IMR-90 (cell line): ENCODE results near the gene MIS18A. TPM values are rescaled to one million over a fixed set of nuclear protein-coding genes. Genes with fewer than 3 reads are reported as not detected.

Experiments used
- ATAC-seq: fragments of 200-7000 bp; cut with Tn5 transposase; 2 replicates; pipeline ENCODE4 v1.9.1; 2020; ENCODE audit warnings: low read depth, mild to moderate bottlenecking, moderate library complexity
- BruUV-seq: library from RNA; stranded (reverse); fragments of 400-500 nt; replicated peaks from 2 replicates; lab custom pipeline; 2021; lab: Mats Ljungman, UMichigan
- CTCF ChIA-PET: fragments of 300-600 bp; formaldehyde crosslinking; extraction: SDS; loops from one replicate; lab custom pipeline; 2021; ENCODE audit warnings: antibody characterized with exemption; lab: Yijun Ruan, JAX
- POLR2A ChIA-PET: fragments of 300-600 bp; sonication (Branson Sonifier 250); formaldehyde crosslinking; loops from one replicate; lab custom pipeline; 2022; ENCODE audit warnings: antibody characterized with exemption; ENCODE audit not compliant: unreplicated experiment; lab: Charles Lee
- DNase-seq: peaks from one replicate; pipeline ENCODE4 v3.0.0; 2013
- H2AFZ ChIP-seq: replicated peaks from 2 replicates; pipeline ENCODE3; 2013; ENCODE audit warnings: low read length, mild to moderate bottlenecking; ENCODE audit not compliant: poor library complexity
- H2AK5ac ChIP-seq: 2 replicates; pipeline ENCODE4 v1.6.1; 2013; ENCODE audit warnings: low read depth, low read length, inconsistent platforms
- H2AK9ac ChIP-seq: replicated peaks from 2 replicates; pipeline ENCODE3; 2013; ENCODE audit warnings: mild to moderate bottlenecking, low read depth, low read length, moderate library complexity; ENCODE audit not compliant: poor library complexity
- H2BK120ac ChIP-seq: 2 replicates; pipeline ENCODE4 v1.6.1; 2013; ENCODE audit warnings: low read depth, low read length, inconsistent platforms
- H2BK15ac ChIP-seq: 3 replicates; pipeline ENCODE4 v1.6.1; 2013; ENCODE audit warnings: low read depth, low read length, inconsistent platforms
- H2BK20ac ChIP-seq: 2 replicates; pipeline ENCODE4 v1.6.1; 2013; ENCODE audit warnings: low read depth, mild to moderate bottlenecking, inconsistent platforms, low read length, moderate library complexity
- H2BK5ac ChIP-seq: 2 replicates; pipeline ENCODE4 v1.6.1; 2013; ENCODE audit warnings: mild to moderate bottlenecking, low read depth, low read length, inconsistent platforms; ENCODE audit not compliant: poor library complexity, severe bottlenecking
- H3K14ac ChIP-seq: replicated peaks from 2 replicates; pipeline ENCODE4 v1.6.1; 2013; ENCODE audit warnings: low read depth, low read length, inconsistent platforms
- H3K18ac ChIP-seq: 2 replicates; pipeline ENCODE4 v1.6.1; 2013; ENCODE audit warnings: low read depth, low read length, control low read depth
- H3K23ac ChIP-seq: 2 replicates; pipeline ENCODE4 v1.6.1; 2013; ENCODE audit warnings: low read depth, low read length, inconsistent platforms
- H3K27ac ChIP-seq: 2 replicates; pipeline ENCODE4 v1.5.1; 2013; ENCODE audit warnings: mild to moderate bottlenecking, control low read depth, low read length; ENCODE audit not compliant: insufficient read depth
- H3K27me3 ChIP-seq: 2 replicates; pipeline ENCODE4 v1.6.1; 2013; ENCODE audit warnings: low read length; ENCODE audit not compliant: control insufficient read depth, insufficient read depth
- H3K36me3 ChIP-seq: 2 replicates; pipeline ENCODE4 v1.6.1; 2013; ENCODE audit warnings: low read length, mixed read lengths; ENCODE audit not compliant: control insufficient read depth, insufficient read depth
- H3K4ac ChIP-seq: 2 replicates; pipeline ENCODE4 v1.6.1; 2013; ENCODE audit warnings: low read depth, low read length, inconsistent platforms
- H3K4me1 ChIP-seq: 2 replicates; pipeline ENCODE4 v1.6.1; 2013; ENCODE audit warnings: low read length, mixed read lengths; ENCODE audit not compliant: control insufficient read depth, insufficient read depth
- H3K4me2 ChIP-seq: 2 replicates; pipeline ENCODE4 v1.6.1; 2013; ENCODE audit warnings: low read depth, mild to moderate bottlenecking, control low read depth, low read length, moderate library complexity
- H3K4me3 ChIP-seq: 2 replicates; pipeline ENCODE4 v1.5.1; 2013; ENCODE audit warnings: low read depth, mild to moderate bottlenecking, control low read depth, low read length, moderate library complexity; ENCODE audit not compliant: insufficient read depth
- H3K56ac ChIP-seq: 2 replicates; pipeline ENCODE4 v1.6.1; 2013; ENCODE audit warnings: low read length, inconsistent platforms; ENCODE audit not compliant: insufficient read depth; ENCODE audit errors: extremely low read depth
- H3K79me1 ChIP-seq, 2 experiments: 2 replicates each; pipeline ENCODE4 v1.6.1; 2013; ENCODE audit warnings: low read length in 2 of 2, inconsistent platforms in 1 of 2, low read depth in 1 of 2
- H3K9ac ChIP-seq: 2 replicates; pipeline ENCODE4 v1.6.1; 2013; ENCODE audit warnings: low read depth, low read length, control low read depth
- H3K9me1 ChIP-seq: 2 replicates; pipeline ENCODE4 v1.6.1; 2013; ENCODE audit warnings: low read length, inconsistent platforms; ENCODE audit not compliant: insufficient read depth
- H3K9me3 ChIP-seq: 2 replicates; pipeline ENCODE4 v1.6.1; 2013; ENCODE audit warnings: low read length; ENCODE audit not compliant: control insufficient read depth, insufficient read depth
- H4K20me1 ChIP-seq: 2 replicates; pipeline ENCODE4 v1.6.1; 2013; ENCODE audit warnings: low read length, inconsistent platforms; ENCODE audit not compliant: insufficient read depth
- H4K5ac ChIP-seq: 2 replicates; pipeline ENCODE4 v1.6.1; 2013; ENCODE audit warnings: mild to moderate bottlenecking, low read depth, low read length, control low read depth
- H4K8ac ChIP-seq, 2 experiments: 2 replicates each; pipeline ENCODE4 v1.6.1; 2013; ENCODE audit warnings: low read depth in 2 of 2, low read length in 2 of 2, control low read depth in 1 of 2, inconsistent platforms in 1 of 2
- H4K91ac ChIP-seq: 2 replicates; pipeline ENCODE4 v1.6.1; 2013; ENCODE audit warnings: low read depth, low read length, inconsistent platforms; ENCODE audit not compliant: insufficient read depth
- MAZ ChIP-seq: IDR thresholded peaks from 2 replicates; pipeline ENCODE4 v1.6.1; 2012; ENCODE audit warnings: low read depth, mild to moderate bottlenecking, low read length, improper control_type of control experiment, moderate library complexity, borderline replicate concordance
- WGBS, 2 experiments: methylation state at CpG; one replicate each; pipeline versions ENCODE4 v1.1.5 to v1.1.7; 2013; ENCODE audit warnings: missing lambda C conversion rate in 2 of 2; ENCODE audit not compliant: insufficient read length in 1 of 2; ENCODE audit errors: extremely low coverage in 2 of 2; 5-methylcytosine and 5-hydroxymethylcytosine counted together
- dilution Hi-C: fragments of 300-500 bp; cut with HindIII; formaldehyde crosslinking; loops from one replicate; pipeline ENCODE4 v1.14.3; 2018; ENCODE audit warnings: low sequenced_read_pairs; ENCODE audit not compliant: unreplicated experiment
- in situ Hi-C: fragments of 300-500 bp; cut with MboI; formaldehyde crosslinking; loops from 3 replicates; pipeline ENCODE4 v1.14.3; 2019; ENCODE audit warnings: low sequenced_read_pairs, inconsistent platforms, mixed read lengths
- intact Hi-C: fragments of 100-400 bp; cut with micrococcal nuclease; formaldehyde crosslinking; loops from 2 replicates; pipeline ENCODE4 v1.10.0; 2022
- polyA plus RNA-seq, 3 experiments: library from polyadenylated mRNA; depleted of rRNA; stranded (reverse); fragments of >200 nt; gene quantifications; 2 replicates each; pipeline ENCODE4 v1.2.3, GENCODE V29; 2012; ENCODE audit warnings: low replicate concordance in 1 of 3
- total RNA-seq: library from RNA; depleted of rRNA; stranded (reverse); fragments of >200 nt; gene quantifications from 2 replicates; pipeline ENCODE4 v1.2.3, GENCODE V29; 2012

The MIS18A gene
- total and polyA plus RNA-seq, 2 of the 4 experiments (the other 2 are of a cell fraction), result 4.5 to 7.6 TPM

- H3K27ac ChIP-seq, result no peak overlapping the region
- POLR2A ChIA-PET, result no interaction called here
- no CpG with 5 or more reads among the region's 2 CpGs for WGBS, 2 experiments
- H3K9me3 ChIP-seq, result no peaks in the 10 kb centered on the region
- intact Hi-C loops (no loop called here), in situ Hi-C loops (no loop called here), dilution Hi-C loops (no loop called here)
- no peak overlapping the region for H4K91ac ChIP-seq
- no peak for TF ChIP-seq MAZ
- peaks cover 10% of the 10 kb centered on the region for H3K36me3 ChIP-seq
- DNase-seq (no peak), ATAC-seq (no peak)
- H3K23ac ChIP-seq, result no peak overlapping the region
- peaks cover 9% of the 10 kb centered on the region for H3K9me1 ChIP-seq
- H2BK15ac ChIP-seq, result no peak overlapping the region
- no peak overlapping the region for H3K4me2 ChIP-seq
- no peak overlapping the region for H3K4me3 ChIP-seq
- CTCF ChIA-PET, result no interaction called here
- H2BK20ac ChIP-seq, result no peak overlapping the region
- H3K27me3 ChIP-seq, result no peaks in the 10 kb centered on the region
- H2BK120ac ChIP-seq, result no peak overlapping the region
- H3K4me1 ChIP-seq, result peaks cover 2% of the 10 kb centered on the region; the same call in 1 of the 2 replicates
- H3K18ac ChIP-seq, result no peak overlapping the region
- 0 out of 4 replicates have a peak, but pooled peaks cover 0 to 4% of the 10 kb centered on the region in 2 experiments for H3K79me1 ChIP-seq
- H2AK5ac ChIP-seq, result no peak overlapping the region
- no TSS peak for BruUV-seq
- no peaks in the 10 kb centered on the region for H4K20me1 ChIP-seq
- H4K8ac ChIP-seq, result no peak overlapping the region
- H3K4ac ChIP-seq, result no peak overlapping the region
- no peak overlapping the region for H2BK5ac ChIP-seq
- no peak overlapping the region for H2AFZ ChIP-seq
- no peak overlapping the region for H4K5ac ChIP-seq
- H3K9ac ChIP-seq, result no peak overlapping the region
- H3K14ac ChIP-seq, result no peak overlapping the region
- no peak overlapping the region for H2AK9ac ChIP-seq
- no peak overlapping the region for H3K56ac ChIP-seq
These were observed 22.7 kb upstream of the MIS18A start for GRCh38 chr21:32301596-32301995.
